Gastrocnemius medialis (tissue), 4 donors: ENCODE data around the gene C6orf89. TPM values are rescaled to one million over a fixed set of nuclear protein-coding genes. Genes with fewer than 3 reads are reported as not detected.
"Not testable (repeated sequence)": the region's sequence is repeated elsewhere in the genome, so short reads cannot be mapped to it uniquely, and the experiment has no call there.

Source experiments
- ATAC-seq, 2 donors: fragments of 150-250 bp; one replicate each; pipeline ENCODE4 v1.9.1; 2016
- DNase-seq, 2 donors: peaks; one replicate each; pipeline ENCODE4 v3.0.0-alpha.2; 2019
- H3K27ac ChIP-seq, 4 donors: fragments of 200-600 bp; sonication (generic); 1 replicate in 1 of 4; 2 replicates in 3 of 4; pipeline ENCODE4 v1.5.1; 2016 to 2018; ENCODE audit warnings: mild to moderate bottlenecking in 2 of 4, moderate library complexity in 1 of 4
- H3K27me3 ChIP-seq, 3 donors: fragments of 200-600 bp; sonication (generic) in 2 of 3; 1 replicate in 1 of 3; 2 replicates in 2 of 3; pipeline versions ENCODE4 v1.5.1 to v1.6.0; 2016 to 2019; ENCODE audit warnings: mild to moderate bottlenecking in 1 of 3, moderate library complexity in 1 of 3
- H3K36me3 ChIP-seq, 2 donors: fragments of 200-600 bp; sonication (generic) in 1 of 2; one replicate each; pipeline ENCODE4 v1.5.1; 2017 to 2018
- H3K4me1 ChIP-seq, 2 donors: fragments of 200-600 bp; sonication (generic) in 1 of 2; one replicate each; pipeline ENCODE4 v1.5.1; 2016 to 2017; ENCODE audit warnings: mild to moderate bottlenecking in 2 of 2
- H3K4me3 ChIP-seq, 4 donors: fragments of 200-600 bp; sonication (generic) in 3 of 4; 1 replicate in 1 of 4; 2 replicates in 3 of 4; pipeline ENCODE4 v1.5.1; 2016 to 2019; ENCODE audit warnings: mild to moderate bottlenecking in 2 of 4
- H3K9me3 ChIP-seq, 3 donors: fragments of 200-600 bp; sonication (generic) in 2 of 3; 1 replicate in 1 of 3; 2 replicates in 2 of 3; pipeline ENCODE4 v1.5.1; 2016 to 2019
- CTCF ChIP-seq, 5 experiments: fragments of 450-650 bp in 3 of 5; fragments of 200-600 bp in 2 of 5; sonication (generic) in 2 of 5; IDR thresholded peaks in 4 of 5; conservative IDR thresholded peaks in 1 of 5; 1 replicate in 4 of 5; 2 replicates in 1 of 5; pipeline ENCODE4 v1.5.1; 2016 to 2019; ENCODE audit warnings: antibody characterized with exemption in 5 of 5, mild to moderate bottlenecking in 3 of 5, moderate library complexity in 3 of 5
- POLR2A ChIP-seq, 2 donors: fragments of 450-650 bp; IDR thresholded peaks; one replicate each; pipeline ENCODE4 v1.6.1; 2017; ENCODE audit warnings: antibody characterized with exemption in 2 of 2, mild to moderate bottlenecking in 2 of 2, moderate library complexity in 2 of 2
- in situ Hi-C, 4 donors: fragments of 200-750 bp; cut with MboI; loops; one replicate each; pipeline versions ENCODE4 v1.15.0 to v1.8.0; 2017; ENCODE audit warnings: low sequenced_read_pairs in 4 of 4
- intact Hi-C: fragments of 100-400 bp; cut with DNase I; formaldehyde crosslinking; loops from one replicate; pipeline ENCODE4 v1.15.1; 2023; ENCODE audit warnings: low total_unique reads
- total RNA-seq, 4 donors: library from RNA; depleted of rRNA; stranded (reverse); fragments of >200 nt; gene quantifications; one replicate each; pipeline versions ENCODE4 v1.1.0 to v1.2.3, GENCODE V29; 2016

The C6orf89 gene
- total RNA-seq, 4 donors from 2014 or later: 30.8 to 53.2 (median 38.8) TPM

GRCh38 chr6:36888115-36888643 is 2.4 kb downstream of the C6orf89 start:
- DNase-seq (no peak), ATAC-seq (no peak)
- no peak overlapping the region for H3K4me3 ChIP-seq
- H3K9me3 ChIP-seq: no peaks in the 10 kb centered on the region
- H3K27ac ChIP-seq: no peak overlapping the region
- in situ Hi-C loops (loop anchor here (10.0 to 25.0 kb wide), 5 partner anchors 97 to 327 kb away; partner anchors contain the start of genes FGD2 (in 1 of the 4) and MTCH1 (in 1 of the 4)), intact Hi-C loops (loop anchor here (5.0 kb wide), 1 partner anchor 284 kb away; the partner anchor contains the start of gene PIM1)
- no peak for TF ChIP-seq POLR2A (IDR thresholded peaks at IDR 0.05)
- TF ChIP-seq CTCF (IDR thresholded peaks at IDR 0.05 in 4 of 5, conservative IDR thresholded peaks at IDR 0.05 in 1 of 5): no peak
- H3K27me3 ChIP-seq: no peaks in the 10 kb centered on the region
- no peaks in the 10 kb centered on the region for H3K36me3 ChIP-seq
- H3K4me1 ChIP-seq: peaks cover 24 to 25% of the 10 kb centered on the region in 2 donors

- H3K27ac ChIP-seq: no peak overlapping the region
- intact Hi-C loops (loop anchor here (5.0 kb wide), 1 partner anchor 283 kb away; the partner anchor contains the start of gene PIM1), in situ Hi-C loops (loop anchor here (10.0 to 25.0 kb wide), 5 partner anchors 96 to 326 kb away; partner anchors contain the start of genes FGD2 (in 1 of the 4) and MTCH1 (in 1 of the 4))
- TF ChIP-seq POLR2A (IDR thresholded peaks at IDR 0.05) (no peak), CTCF (IDR thresholded peaks at IDR 0.05 in 4 of 5, conservative IDR thresholded peaks at IDR 0.05 in 1 of 5) (no peak)
- H3K36me3 ChIP-seq: no peaks in the 10 kb centered on the region
- H3K27me3 ChIP-seq: no peaks in the 10 kb centered on the region
- H3K9me3 ChIP-seq: no peaks in the 10 kb centered on the region
- H3K4me3 ChIP-seq: no peak overlapping the region
- DNase-seq: no peak
- peaks cover 24 to 25% of the 10 kb centered on the region in 2 donors for H3K4me1 ChIP-seq
- ATAC-seq: no peak
These were observed 3.1 kb downstream of the C6orf89 start for GRCh38 chr6:36888654-36889481.

- ATAC-seq: no peak
- DNase-seq: no peak
- Histone ChIP-seq H3K4me1 (peaks cover 24 to 25% of the 10 kb centered on the region in 2 donors), H3K9me3 (no peaks in the 10 kb centered on the region), H3K36me3 (no peaks in the 10 kb centered on the region), H3K27me3 (no peaks in the 10 kb centered on the region), H3K27ac (no peak overlapping the region), H3K4me3 (no peak overlapping the region)
- no peak for TF ChIP-seq CTCF (IDR thresholded peaks at IDR 0.05 in 4 of 5, conservative IDR thresholded peaks at IDR 0.05 in 1 of 5)
- no peak for TF ChIP-seq POLR2A (IDR thresholded peaks at IDR 0.05)
- intact Hi-C loops (no loop called here), in situ Hi-C loops (loop anchor here in 3 of 4 donors (10.0 to 25.0 kb wide), 3 partner anchors 122 to 325 kb away; partner anchors contain the start of gene FGD2 (in 1 of the 3))
These were observed 4.4 kb downstream of the C6orf89 start for GRCh38 chr6:36890112-36890663.

- ATAC-seq, H3K9me3 ChIP-seq, H3K36me3 ChIP-seq, H3K4me3 ChIP-seq, H3K27ac ChIP-seq, H3K27me3 ChIP-seq, DNase-seq, intact Hi-C loops: not testable (repeated sequence)
- in situ Hi-C loops: loop anchor here in 3 of 4 donors (10.0 to 25.0 kb wide), 3 partner anchors 121 to 324 kb away; partner anchors contain the start of gene FGD2 (in 1 of the 3)
- H3K4me1 ChIP-seq: peaks cover 21 to 23% of the 10 kb centered on the region in 2 donors
These were observed 5.4 kb downstream of the C6orf89 start for GRCh38 chr6:36891153-36891552.
